Bronchial epithelial cell (primary cell): ENCODE data around the gene RNF141. TPM values are rescaled to one million over a fixed set of nuclear protein-coding genes. Genes with fewer than 3 reads are reported as not detected.
A peak's percentile ranks its signal among the peaks of the same experiment; 100 is the strongest.

Experiments used
- DNase-seq: peaks from one replicate; pipeline ENCODE4 v3.0.0-alpha.2; 2010; ENCODE audit warnings: low read depth
- FAIRE-seq: peaks from 2 replicates; lab custom pipeline; 2011; peaks lifted over from hg19 to GRCh38; lab: Jason Lieb, UNC
- H3K27me3 ChIP-seq: 2 replicates; pipeline ENCODE4 v1.5.1; 2011; ENCODE audit warnings: low read length; ENCODE audit not compliant: control insufficient read depth, insufficient read depth
- H3K36me3 ChIP-seq: 2 replicates; pipeline ENCODE4 v1.5.1; 2011; ENCODE audit warnings: low read length; ENCODE audit not compliant: control insufficient read depth, insufficient read depth
- H3K4me3 ChIP-seq: 2 replicates; pipeline ENCODE4 v1.5.1; 2011; ENCODE audit warnings: mild to moderate bottlenecking, low read depth, low read length, control low read depth
- CTCF ChIP-seq: IDR thresholded peaks from 2 replicates; pipeline ENCODE4 v1.5.1; 2011; ENCODE audit warnings: mild to moderate bottlenecking, moderate library complexity, low read length, control low read depth, inconsistent platforms; ENCODE audit not compliant: insufficient read depth, severe bottlenecking
- total RNA-seq: library from RNA; depleted of rRNA; stranded (reverse); fragments of >200 nt; gene quantifications from 2 replicates; pipeline ENCODE4 v1.2.1, GENCODE V29; 2014

RNF141 gene
- total RNA-seq, result 71.9 and 103 TPM in 2 replicates

- Histone ChIP-seq H3K4me3 (peak within 1 kb of the TSS; percentile 89), H3K36me3 (no peaks in the 10 kb centered on the region), H3K27me3 (no peaks in the 10 kb centered on the region)
- peak; percentile 94 for TF ChIP-seq CTCF
- FAIRE-seq, result no peak
- DNase-seq, result peak; percentile 75
Observed at GRCh38 chr11:10540915-10541560, at the start of gene RNF141. TSS of gene RNF141 (minus strand) at chr11:10541187. CDS start at chr11:10534158, 7,029 bp downstream.

GRCh38 chr11:10590218-10590915 lies 49.4 kb upstream of the RNF141 start:
- no peak for TF ChIP-seq CTCF
- Histone ChIP-seq H3K4me3 (no peak overlapping the region), H3K36me3 (no peaks in the 10 kb centered on the region), H3K27me3 (no peaks in the 10 kb centered on the region)
- DNase-seq (no peak), FAIRE-seq (no peak)

GRCh38 chr11:10588904-10589303 lies 47.9 kb upstream of the RNF141 start:
- Histone ChIP-seq H3K36me3 (no peaks in the 10 kb centered on the region), H3K27me3 (no peaks in the 10 kb centered on the region), H3K4me3 (no peak overlapping the region)
- TF ChIP-seq CTCF, result no peak
- DNase-seq (peak; percentile 84), FAIRE-seq (peak; percentile 58)

- no peak overlapping the region for H3K4me3 ChIP-seq
- H3K27me3 ChIP-seq, result no peaks in the 10 kb centered on the region
- no peak for FAIRE-seq
- no peak for TF ChIP-seq CTCF
- DNase-seq, result no peak
- no peaks in the 10 kb centered on the region for H3K36me3 ChIP-seq
Observed at GRCh38 chr11:10587995-10588394, 47.0 kb upstream of the RNF141 start.

GRCh38 chr11:10587388-10587787 lies 46.4 kb upstream of the RNF141 start:
- H3K27me3 ChIP-seq, result no peaks in the 10 kb centered on the region
- DNase-seq (no peak), FAIRE-seq (no peak)
- TF ChIP-seq CTCF, result no peak
- no peaks in the 10 kb centered on the region for H3K36me3 ChIP-seq
- no peak overlapping the region for H3K4me3 ChIP-seq
